NOMO-1 treated with DMSO at 0.1 percent for 48 hours (cell line): Measurements from ENCODE around the gene PRMT9.

Experiments used
- DNase-seq: peaks from one replicate; lab custom pipeline; 2025; ENCODE audit not compliant: unreplicated experiment; lab: John Stamatoyannopoulos, UW

Gene PRMT9

DNA sequence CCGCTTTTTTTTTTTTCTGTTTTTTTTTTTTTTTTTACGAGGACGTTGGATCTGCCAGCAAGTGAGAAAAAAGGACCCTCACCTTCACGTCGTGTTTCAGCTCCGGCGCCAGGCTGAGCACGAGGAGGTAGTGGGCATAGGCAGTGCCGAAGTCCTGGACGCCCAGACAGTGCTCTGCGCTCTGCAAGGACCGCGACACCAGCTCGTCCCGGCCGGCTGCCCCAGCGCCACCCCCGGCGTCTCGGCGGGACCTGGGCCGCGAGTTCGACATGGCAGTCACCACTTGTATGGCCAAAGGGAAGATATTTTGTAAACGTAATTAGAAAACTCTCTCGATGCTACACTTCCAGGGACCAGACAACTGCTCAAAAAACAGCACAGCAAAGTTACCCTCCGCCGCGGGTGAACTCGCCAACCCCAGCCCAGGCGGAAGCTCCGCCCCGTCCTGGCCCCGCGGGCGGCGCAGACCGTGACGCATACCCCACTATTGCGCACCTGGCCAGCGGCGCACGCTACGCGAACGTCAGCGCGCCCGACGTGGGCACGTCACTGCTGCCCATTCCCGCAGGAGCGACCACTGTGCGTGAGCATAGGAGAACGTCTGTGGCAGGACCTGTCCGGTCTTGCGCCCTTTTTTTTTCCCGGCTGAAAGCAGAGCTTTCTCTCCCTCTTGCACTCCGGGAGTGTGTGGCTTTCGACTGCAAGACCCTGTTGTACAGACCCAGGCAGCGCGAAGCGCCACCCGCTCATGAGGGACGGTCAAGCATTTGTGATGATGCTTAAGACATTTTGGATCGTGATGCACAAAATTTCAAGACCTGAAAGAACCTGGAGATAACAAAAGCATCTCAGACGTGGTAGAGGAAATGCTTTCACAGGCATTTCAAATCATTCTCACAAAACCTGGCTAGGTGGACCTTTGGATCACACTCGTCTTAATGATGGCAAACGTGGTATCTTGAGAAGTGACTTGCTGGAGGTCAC lies at the start of gene PRMT9:
TSS of gene PRMT9 (minus strand) at position 447 of the 984 bp plus-strand sequence. CDS start at position 271, 176 bp downstream.
- peak; percentile 74 for DNase-seq

DNA sequence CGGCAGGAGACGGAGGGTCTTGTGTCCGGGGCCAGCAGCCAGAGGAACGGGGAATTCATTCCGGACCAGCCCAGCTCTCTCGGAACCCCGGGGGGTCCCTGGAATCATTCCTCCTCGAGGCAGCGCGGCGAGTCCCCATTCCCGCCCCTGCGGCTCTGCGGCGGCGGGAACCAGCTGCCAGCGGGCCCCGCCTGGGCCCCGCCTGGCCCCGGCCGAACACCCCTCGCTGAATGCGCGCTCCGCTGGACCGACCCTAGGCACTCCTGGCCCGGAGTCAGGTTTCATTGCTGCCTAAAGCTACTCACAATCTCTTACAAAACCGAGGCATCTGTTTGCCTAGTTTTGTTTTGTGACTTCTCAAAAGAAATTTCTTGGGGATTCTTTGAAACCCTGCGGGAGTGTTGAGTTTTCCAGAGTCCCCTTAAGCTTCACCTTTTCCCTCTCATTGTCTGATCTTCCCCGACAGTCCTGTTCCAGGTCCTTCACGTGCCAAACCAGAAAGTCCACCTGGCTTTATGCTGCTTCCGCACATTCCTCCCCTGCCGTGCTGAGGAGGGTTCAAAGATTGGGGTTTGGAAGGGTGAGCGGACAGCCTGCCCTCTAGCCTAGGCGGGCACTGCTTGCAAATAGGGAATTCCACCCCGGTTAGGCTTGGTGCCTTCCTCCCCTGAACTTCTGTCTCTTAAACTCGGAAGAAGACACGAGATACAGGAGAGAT lies 48.7 kb upstream of the PRMT9 start:
- no peak for DNase-seq

DNA sequence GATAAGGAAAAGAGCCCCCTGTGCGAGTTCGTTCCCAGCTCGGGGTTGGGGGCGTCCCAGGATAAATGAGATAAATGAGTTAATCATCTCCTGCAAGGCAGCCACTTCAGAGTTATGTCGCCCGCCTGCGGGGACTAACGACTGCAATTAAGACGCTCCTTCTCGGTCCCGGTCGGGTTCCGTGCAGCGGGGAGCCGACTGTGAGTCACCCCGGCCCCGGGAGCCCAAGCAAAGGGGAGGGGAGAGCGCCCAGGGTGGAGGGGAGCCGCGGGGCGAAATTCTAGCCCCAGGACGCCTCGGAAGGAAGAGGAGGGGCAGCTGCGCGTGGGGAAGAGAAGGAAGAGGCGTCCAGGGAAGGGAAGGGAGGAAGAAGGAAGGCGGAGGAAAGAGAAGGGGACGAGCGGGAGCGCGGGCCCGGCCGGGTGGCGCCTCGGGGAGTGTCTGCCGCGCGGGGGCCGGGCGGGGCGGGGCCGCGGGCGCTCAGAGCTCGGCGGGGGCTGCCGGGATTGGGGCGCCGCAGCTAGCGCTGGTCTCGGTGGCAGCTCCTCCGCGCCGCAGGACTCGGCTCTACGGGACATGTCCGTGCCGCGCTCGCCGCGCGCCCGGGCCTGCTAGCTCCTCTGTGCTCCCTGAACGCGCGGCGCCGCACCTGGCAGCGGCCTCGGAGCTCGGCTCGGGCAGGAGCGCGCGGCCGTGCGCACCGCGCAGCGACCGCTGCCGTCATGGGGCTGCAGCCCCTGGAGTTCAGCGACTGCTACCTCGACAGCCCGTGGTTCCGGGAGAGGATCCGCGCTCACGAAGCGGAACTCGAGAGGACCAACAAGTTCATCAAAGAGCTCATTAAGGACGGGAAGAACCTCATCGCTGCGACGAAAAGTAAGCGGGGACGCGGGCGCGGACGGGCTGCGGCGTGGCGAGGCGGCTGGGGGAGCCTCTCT lies 47.9 kb upstream of the PRMT9 start, which contains the start of gene ARHGAP10:
TSS of gene ARHGAP10 (plus strand) at position 509 of the 938 bp plus-strand sequence. CDS start at position 723, 214 bp downstream.
- DNase-seq = peak; percentile 37

DNA sequence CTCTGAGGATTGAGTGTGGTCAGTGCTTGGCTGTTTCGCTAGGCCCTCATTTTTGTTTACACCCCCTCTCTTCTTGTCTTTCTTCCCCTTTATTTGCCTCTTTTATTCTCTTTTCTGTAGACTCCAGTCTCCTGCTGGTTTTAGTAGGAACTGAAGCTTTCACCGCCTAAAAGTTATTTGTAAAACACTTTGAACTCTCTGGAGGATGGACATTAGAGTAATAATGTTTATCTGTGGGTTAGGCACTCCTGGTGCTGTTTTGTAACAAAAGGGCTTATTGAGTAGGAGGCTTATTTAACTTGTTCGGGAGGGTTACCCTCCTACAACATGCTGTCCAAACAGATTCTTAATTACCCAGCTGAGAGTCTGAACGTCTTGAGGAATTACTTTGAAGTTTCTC lies 46.4 kb upstream of the PRMT9 start:
- peak; percentile 17 for DNase-seq

DNA sequence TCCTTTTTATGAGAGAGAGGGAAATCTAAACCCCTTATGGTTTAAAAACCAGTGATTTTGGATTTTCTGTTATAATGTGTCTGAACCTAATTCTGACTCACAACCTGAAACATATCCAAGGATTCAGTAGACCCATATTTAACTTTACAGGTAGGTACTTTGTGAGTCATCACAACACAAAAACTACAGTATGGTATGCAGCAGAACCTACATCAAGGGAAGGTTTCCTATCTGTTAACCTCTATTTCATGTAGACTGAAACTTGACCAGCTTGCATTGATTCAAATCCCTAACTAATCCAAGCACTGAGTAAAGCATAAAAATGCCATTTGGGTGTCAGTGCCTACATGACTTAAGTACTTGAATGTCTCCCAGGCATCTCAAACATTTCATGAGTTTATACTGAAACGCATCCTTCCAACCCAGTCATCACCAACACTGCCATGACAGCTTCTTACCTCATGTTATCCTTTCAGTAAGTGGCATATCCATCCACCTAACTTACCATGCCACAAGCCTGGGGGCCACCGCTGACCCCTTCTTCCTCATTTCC lies 43.6 kb upstream of the PRMT9 start:
- no peak for DNase-seq

DNA sequence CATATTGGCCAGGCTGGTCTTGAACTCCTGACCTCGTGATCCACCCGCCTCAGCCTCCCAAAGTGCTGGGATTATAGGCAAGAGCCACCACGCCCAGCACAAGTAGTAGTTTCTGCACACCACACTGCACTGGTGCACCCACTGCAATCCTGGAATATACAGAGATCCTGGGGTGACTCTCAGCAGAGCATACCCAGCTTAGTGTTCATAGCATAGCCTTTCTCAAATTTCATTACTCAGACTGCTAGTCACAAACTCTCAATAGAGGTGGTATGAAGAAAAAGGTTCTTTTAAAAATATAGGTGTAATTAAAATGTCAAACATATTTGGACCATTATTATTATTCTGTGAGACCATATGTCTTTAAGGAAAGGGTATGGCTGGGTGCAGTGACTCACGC lies 41.7 kb upstream of the PRMT9 start:
- no peak for DNase-seq

DNA sequence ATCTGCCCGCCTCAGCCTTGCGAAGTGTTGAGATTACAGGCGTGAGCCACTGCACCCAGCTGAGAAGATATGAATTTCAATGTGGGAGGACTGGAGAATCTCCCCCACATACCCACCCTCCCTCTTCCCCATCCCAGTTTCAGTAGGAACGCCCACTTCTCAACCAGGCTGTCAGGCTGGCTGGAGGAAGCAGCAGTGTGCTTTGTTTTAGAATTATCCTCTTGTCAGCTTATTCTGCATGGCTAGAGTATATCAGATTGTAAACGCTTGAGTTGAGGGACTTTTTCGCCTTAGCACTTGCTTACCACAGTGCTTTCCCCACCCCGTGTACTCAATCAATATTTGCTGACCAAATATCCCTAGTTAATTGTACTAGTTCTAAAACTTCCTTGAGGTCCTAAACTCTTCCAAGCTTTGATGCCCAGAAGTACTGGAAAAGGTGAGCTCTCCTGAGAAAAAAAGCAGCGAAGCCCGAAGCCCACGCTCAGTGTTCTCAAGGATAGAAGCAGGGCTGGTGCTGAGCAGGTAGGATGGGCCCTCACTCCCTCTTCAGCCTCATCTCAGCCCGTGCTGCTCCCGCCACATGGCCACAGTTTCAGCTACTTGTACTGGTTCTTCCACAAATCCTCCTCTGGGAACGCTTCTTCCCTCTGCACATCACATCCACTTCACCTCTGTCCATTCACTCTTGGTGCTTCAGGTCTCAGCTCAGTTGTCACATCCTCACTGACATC lies 40.7 kb upstream of the PRMT9 start:
- DNase-seq = no peak

DNA sequence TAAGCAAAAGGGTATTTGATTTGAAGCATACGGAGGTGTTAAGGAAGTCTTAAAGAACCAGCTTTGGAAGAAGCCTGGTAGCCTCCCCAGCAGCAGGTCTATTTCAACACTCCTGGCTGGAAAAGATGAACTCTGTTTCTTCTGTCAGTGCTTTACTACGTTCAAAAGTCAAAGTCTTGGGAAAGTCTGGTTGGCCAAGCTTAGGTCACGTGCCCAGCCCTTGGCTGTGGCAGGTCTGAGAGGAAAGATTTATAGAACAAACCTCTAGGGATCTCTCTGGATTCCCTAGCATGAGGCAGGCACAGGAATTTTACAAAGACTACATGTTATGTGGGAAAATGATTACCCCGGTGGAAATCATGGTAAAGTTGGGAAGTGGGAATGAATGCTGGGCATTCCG lies 39.4 kb upstream of the PRMT9 start:
- DNase-seq = no peak

DNA sequence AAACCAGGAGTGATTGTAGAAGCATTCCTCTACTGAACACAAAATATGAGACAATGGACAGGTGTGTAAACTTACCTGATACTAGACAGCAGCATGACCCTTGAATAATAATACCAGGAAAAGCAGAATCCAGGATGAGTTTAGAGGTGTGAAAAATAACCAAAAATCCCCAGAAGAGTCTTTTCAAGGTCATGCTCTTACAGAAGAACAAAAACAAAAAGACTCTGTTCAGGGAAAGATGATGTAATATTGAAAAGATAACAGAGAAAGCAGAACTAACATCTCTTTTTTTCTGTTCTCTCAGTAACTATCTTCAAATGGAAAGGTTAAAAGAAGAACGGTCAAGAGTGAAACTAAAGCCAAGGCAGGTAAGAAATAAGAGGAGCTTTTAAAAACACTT lies 33.9 kb upstream of the PRMT9 start:
- DNase-seq = peak; percentile 55

DNA sequence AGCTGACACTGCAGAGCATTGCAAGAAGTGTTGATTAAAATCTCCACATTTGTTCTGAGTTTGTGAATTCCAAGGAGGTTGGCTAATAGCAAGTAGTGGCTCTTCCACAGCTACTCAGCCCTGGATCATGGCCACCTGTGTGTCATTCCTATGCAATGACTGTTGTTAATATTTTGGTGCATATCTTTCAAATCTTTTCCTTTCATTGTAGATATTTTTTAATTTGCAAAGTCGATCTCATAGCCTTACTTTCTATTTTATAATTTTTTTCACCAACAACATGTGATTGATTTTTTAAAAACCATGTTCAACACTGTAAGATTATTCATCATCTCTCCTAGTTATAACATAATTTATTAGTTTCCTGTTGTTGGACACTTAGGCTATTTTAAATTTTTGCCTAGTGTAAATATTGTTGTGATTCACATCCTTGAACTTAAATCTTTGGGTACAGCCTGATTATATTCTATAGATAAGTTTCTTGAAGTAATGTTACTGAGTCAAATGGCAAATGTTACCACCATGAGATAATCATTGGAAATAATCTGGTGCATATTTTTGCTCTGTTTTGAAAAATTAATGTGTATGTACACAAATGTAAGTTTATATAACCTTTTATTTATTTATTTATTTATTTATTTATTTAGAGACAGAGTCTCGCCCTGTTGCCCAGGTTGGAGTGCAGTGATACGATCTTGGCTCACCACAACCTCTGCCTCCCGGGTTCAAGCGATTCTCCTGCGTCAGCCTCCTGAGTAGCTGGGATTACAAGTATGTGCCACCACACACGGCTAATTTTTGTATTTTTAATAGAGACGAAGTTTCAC lies 30.8 kb upstream of the PRMT9 start:
- DNase-seq = no peak

DNA sequence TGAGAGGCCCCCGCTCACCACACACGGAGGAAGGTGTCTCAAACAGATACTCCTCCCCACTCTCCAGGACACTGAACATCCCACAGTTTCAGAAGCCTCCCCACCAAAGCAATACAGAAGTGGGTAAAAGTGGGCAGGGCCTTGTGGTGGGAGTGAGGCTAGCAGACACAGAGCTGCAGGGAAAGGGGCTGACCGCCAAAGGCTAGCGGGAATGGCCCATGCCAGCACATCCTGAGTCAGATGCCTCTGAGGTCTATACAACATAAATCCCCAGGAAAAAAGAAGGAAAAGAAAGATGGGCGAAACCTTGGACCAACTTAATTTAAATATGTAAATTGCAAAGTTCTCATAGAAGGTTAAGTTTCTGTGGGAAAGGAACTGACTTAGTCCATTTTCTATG lies 26.0 kb upstream of the PRMT9 start:
- DNase-seq = no peak

DNA sequence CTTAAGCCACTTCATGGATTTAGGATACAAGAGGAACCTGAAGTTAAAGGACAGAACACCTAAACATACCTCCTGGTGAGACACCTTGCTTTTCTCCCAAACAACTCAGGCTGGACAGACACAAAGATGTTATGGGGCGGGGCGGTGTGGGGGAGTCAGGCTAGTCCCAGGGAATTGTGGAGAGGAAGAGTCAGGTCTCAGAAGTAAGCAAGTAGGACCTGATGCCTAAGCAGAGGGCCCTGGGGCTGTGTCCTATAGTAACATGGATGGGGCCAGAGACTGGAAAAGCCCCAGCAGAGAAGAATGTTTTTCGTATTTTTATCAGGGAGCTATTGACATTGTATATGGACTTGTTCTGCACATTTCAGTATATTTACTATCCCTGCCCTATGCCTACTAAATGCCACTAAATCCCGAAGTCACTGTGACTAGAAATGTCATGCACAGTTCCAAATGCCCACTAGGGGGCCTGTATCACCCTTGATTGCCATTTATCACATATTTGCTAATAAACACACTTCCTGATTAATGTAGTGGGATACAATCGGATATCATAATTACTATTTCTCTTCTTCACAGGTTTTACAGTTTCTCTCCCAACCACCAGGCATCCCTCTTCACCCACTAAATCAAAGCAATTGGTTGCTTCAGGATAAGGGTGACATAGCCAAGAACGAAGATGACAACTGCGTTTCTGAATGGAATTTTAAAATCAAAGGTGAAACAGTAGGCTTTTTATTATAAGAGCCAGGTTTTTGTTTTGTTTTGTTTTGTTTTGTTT lies 24.1 kb upstream of the PRMT9 start:
- DNase-seq = peak; percentile 22

DNA sequence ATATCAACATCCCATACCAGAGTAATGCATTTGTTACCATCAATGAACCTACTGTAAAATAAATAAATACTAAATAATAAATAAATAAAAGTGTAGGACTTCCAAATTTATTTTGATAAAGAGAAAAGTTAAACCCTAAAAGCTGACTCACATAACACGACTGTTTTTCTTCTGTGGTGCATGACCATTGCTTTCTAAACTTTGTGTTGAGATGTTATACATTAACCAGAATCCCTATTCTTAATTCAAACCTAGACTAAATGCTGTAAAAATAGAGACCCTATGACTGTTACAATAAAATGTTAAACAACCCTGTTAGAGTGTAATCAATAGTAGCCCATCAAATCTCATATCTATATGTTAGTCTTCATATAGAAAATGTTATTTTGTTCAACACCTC lies 20.9 kb upstream of the PRMT9 start:
- no peak for DNase-seq

DNA sequence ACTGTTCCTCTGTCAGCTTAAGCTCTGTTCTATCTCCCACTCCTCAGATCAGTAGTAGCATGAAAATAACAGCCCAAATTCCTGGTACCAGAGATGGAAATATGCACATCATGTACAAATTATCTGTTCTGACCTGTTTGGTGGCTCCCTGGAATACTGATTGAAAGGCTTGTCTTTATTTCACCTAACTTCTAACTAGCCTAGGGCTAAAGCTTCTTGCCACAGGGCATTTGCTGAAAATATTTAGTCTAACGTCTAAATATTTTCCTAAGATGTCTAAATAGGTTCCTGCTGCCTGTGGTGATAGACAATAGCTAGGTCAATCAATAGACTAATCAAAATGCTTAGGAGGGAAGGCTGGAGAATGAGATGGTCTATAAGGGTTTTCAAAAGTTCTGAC lies 12.9 kb upstream of the PRMT9 start:
- no peak for DNase-seq

DNA sequence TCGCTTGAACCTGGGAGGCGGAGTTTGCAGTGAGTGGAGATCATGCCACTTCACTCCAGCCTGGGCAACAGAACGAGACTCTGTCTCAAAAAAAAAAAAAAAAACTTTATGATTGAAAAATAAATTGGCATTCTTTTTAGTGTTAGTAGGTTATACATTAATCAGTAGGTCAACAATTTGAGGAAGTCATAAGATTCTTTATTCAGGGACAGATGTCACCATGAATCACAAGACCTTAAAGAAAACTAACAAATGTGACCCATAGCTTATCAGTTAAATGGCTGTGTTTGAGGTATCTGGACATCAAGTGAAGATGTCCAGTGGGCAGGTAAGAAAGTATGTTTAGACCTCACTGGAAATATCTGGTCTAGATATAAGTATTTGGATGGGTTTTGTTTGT lies 9.3 kb upstream of the PRMT9 start:
- DNase-seq = no peak

DNA sequence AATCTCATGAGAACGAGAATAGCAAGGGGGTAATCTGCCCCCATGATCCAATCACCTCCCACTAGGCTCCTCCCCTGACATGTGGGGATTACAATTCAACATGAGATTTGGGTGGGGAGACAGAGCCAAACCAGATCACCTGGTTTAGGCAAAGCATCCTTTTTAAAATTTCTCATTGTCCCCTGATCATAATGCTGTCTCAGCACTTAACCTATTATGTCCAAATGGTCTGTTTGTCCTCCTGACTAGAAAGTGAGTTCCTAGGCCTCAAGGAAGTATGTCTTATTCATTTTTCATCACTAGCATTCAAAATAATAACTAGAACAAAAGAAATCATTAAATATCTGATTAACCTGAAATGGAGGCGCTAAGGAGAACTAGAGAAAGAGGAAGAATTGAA lies 7.9 kb upstream of the PRMT9 start:
- DNase-seq = no peak

DNA sequence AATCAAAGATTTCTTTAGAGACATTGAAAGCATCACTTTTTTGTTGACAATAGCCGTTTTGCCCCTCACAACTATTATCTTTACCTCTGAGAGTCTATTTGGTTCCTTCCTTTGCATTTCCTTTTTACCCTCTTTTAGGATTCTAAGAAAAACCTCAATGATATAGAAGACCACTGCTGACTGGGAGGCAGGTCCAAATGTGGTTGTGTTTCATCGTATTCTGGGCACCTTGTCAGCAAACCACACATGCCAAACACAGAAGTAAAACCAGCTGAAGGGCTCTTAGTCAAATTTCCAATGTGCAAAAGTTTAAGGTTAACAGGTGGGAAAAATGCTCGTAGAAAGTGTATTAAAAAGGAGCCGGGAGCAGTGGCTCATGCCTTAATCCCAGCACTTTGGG lies 5.1 kb upstream of the PRMT9 start:
- DNase-seq = no peak

DNA sequence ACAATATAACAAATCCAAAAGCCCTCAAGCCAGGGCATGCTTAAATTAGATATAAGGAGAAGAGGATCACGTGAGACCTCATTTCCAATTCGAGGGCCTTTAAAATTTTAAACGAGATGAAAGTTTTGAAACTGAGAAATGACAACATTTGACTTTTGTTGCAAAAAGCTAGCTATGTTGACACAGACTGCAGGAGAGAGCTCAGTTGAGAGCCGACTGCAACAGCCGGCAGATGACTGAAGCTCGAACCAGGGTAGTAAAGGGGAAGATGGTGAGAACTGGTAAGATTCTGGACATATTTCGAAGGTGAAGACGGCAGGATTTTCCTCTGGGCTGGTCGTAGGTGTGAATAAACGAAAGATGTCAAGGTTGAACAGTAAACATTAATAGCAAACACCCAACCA lies 773 bp downstream of the PRMT9 start:
- peak; percentile 21 for DNase-seq
